ENCODE data around the gene IGHMBP2. TPM values are rescaled to one million over a fixed set of nuclear protein-coding genes. Genes with fewer than 3 reads are reported as not detected.

Gene IGHMBP2
- total RNA-seq, 1 experiment from 2014 or later = 19.3 TPM

- Histone ChIP-seq H3K36me3 (ENCODE audit: control insufficient read depth in 1 of 2, insufficient read depth in 2 of 2, low read length in 2 of 2) (peaks cover 11 to 16% of the 10 kb centered on the region in 2 experiments; a peak in 2 of 4 replicates), H3K9me2 (ENCODE audit: insufficient read depth) (no peaks in the 10 kb centered on the region), H3K4me1 (ENCODE audit: control insufficient read depth in 1 of 2, insufficient read depth in 2 of 2, low read length in 2 of 2) (no peaks in the 10 kb centered on the region), H3K79me2 (ENCODE audit: insufficient read depth, low read length) (no peaks in the 10 kb centered on the region), H3K9ac (ENCODE audit: low read length) (no peak overlapping the region), H3K27me3 (ENCODE audit: insufficient read depth, low read length) (no peaks in the 10 kb centered on the region), H3K4me2 (ENCODE audit: low read length) (no peak overlapping the region), H4K20me1 (ENCODE audit: insufficient read depth) (no peaks in the 10 kb centered on the region), H3K4me3 (replicated peaks in 1 of 2; ENCODE audit: low read depth in 1 of 2, low read length in 2 of 2) (no peak overlapping the region), H2AFZ (ENCODE audit: low read depth, low read length, poor library complexity, severe bottlenecking) (no peak overlapping the region), H3K9me3 (ENCODE audit: control insufficient read depth in 1 of 2, insufficient read depth in 1 of 2, low read depth in 1 of 2, low read length in 2 of 2) (no peaks in the 10 kb centered on the region), H3K27ac (ENCODE audit: low read depth, low read length) (no peak overlapping the region)
- ChIA-PET POLR2A (no interaction called here), CTCF (no interaction called here), RAD21 (ENCODE audit: low non-redundant PET in 1 of 2, low total read pairs in 2 of 2, uncharacterized antibody in 2 of 2, unreplicated experiment in 2 of 2) (no interaction called here)
- intact Hi-C loops (cut with micrococcal nuclease) = no loop called here
- ATAC-seq (no peak), DNase-seq (ENCODE audit: low read depth, low spot score) (no peak)
- no peak for TF ChIP-seq SRF (IDR thresholded peaks at IDR 0.05; ENCODE audit: low read depth)
- TF ChIP-seq ZBTB33 (IDR thresholded peaks at IDR 0.05; ENCODE audit: extremely low read depth, insufficient replicate concordance, low read length) = no peak
- no peak for TF ChIP-seq POLR2A (IDR thresholded peaks at IDR 0.05; ENCODE audit: borderline replicate concordance, extremely low read depth, insufficient read depth, insufficient read length)
- TF ChIP-seq SIN3A (IDR thresholded peaks at IDR 0.05; ENCODE audit: low read depth) = no peak
- no peak for TF ChIP-seq TCF7L2 (IDR thresholded peaks at IDR 0.05; ENCODE audit: borderline replicate concordance, extremely low read depth, insufficient read depth, insufficient read length)
- TF ChIP-seq CBX3 (IDR thresholded peaks at IDR 0.05; ENCODE audit: low read depth) = no peak
- no peak for TF ChIP-seq ZNF274 (IDR thresholded peaks at IDR 0.05; ENCODE audit: low read depth, low read length)
- TF ChIP-seq EZH2phosphoT487 (IDR thresholded peaks at IDR 0.05; ENCODE audit: borderline replicate concordance) = no peak
- TF ChIP-seq, protein P1, sequence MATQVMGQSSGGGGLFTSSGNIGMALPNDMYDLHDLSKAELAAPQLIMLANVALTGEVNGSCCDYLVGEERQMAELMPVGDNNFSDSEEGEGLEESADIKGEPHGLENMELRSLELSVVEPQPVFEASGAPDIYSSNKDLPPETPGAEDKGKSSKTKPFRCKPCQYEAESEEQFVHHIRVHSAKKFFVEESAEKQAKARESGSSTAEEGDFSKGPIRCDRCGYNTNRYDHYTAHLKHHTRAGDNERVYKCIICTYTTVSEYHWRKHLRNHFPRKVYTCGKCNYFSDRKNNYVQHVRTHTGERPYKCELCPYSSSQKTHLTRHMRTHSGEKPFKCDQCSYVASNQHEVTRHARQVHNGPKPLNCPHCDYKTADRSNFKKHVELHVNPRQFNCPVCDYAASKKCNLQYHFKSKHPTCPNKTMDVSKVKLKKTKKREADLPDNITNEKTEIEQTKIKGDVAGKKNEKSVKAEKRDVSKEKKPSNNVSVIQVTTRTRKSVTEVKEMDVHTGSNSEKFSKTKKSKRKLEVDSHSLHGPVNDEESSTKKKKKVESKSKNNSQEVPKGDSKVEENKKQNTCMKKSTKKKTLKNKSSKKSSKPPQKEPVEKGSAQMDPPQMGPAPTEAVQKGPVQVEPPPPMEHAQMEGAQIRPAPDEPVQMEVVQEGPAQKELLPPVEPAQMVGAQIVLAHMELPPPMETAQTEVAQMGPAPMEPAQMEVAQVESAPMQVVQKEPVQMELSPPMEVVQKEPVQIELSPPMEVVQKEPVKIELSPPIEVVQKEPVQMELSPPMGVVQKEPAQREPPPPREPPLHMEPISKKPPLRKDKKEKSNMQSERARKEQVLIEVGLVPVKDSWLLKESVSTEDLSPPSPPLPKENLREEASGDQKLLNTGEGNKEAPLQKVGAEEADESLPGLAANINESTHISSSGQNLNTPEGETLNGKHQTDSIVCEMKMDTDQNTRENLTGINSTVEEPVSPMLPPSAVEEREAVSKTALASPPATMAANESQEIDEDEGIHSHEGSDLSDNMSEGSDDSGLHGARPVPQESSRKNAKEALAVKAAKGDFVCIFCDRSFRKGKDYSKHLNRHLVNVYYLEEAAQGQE (IDR thresholded peaks at IDR 0.05; ENCODE audit: low read depth) = no peak
- BruUV-seq (replicated peaks) = no TSS peak
These were observed 34.4 kb downstream of the IGHMBP2 start for GRCh38 chr11:68938088-68938487.

All from HCT116 (cell line).